HG03521 (cell line): ENCODE results near the gene UNC13D.
"Not testable (repeated sequence)": the region's sequence is repeated elsewhere in the genome, so short reads cannot be mapped to it uniquely, and the experiment has no call there.

Experiments
- ATAC-seq: cut with Tn5 transposase; IDR thresholded peaks from one replicate; pipeline ENCODE4 v1.9.1; 2021; ENCODE audit warnings: mild to moderate bottlenecking, moderate library complexity; ENCODE audit not compliant: unreplicated experiment

The UNC13D gene

GRCh38 chr17:75875182-75875939, 31.2 kb upstream of the UNC13D start:
- ATAC-seq = no peak

- no peak for ATAC-seq
Measured at GRCh38 chr17:75874323-75875181, 30.3 kb upstream of the UNC13D start.

GRCh38 chr17:75873587-75874322, 29.6 kb upstream of the UNC13D start:
- ATAC-seq = no peak

GRCh38 chr17:75872434-75873351, 28.5 kb upstream of the UNC13D start:
- no peak for ATAC-seq

GRCh38 chr17:75870228-75870627, 26.0 kb upstream of the UNC13D start:
- not testable (repeated sequence) for ATAC-seq

GRCh38 chr17:75869282-75870141, 25.3 kb upstream of the UNC13D start:
- no peak for ATAC-seq

- not testable (repeated sequence) for ATAC-seq
Measured at GRCh38 chr17:75868730-75869281, 24.6 kb upstream of the UNC13D start.

- not testable (repeated sequence) for ATAC-seq
Measured at GRCh38 chr17:75865404-75866188, 21.4 kb upstream of the UNC13D start.

- ATAC-seq = peak; percentile 10
Measured at GRCh38 chr17:75864887-75865286, 20.7 kb upstream of the UNC13D start.

- peak; percentile 48 for ATAC-seq
Measured at GRCh38 chr17:75864448-75864871, 20.3 kb upstream of the UNC13D start.

GRCh38 chr17:75861927-75862317, 17.7 kb upstream of the UNC13D start:
- no peak for ATAC-seq

GRCh38 chr17:75859358-75859757, 15.2 kb upstream of the UNC13D start:
- not testable (repeated sequence) for ATAC-seq

- peak; percentile 22 for ATAC-seq
Measured at GRCh38 chr17:75856062-75856756, 12.0 kb upstream of the UNC13D start.

- peak; percentile 86 for ATAC-seq
Measured at GRCh38 chr17:75855310-75856061, 11.3 kb upstream of the UNC13D start, which contains the start of gene WBP2. WBP2 (minus strand) TSS chr17:75855335; CDS start chr17:75855297, 38 bp downstream.

- no peak for ATAC-seq
Measured at GRCh38 chr17:75854881-75855309, 10.7 kb upstream of the UNC13D start.

- no peak for ATAC-seq
Measured at GRCh38 chr17:75854101-75854748, 10.0 kb upstream of the UNC13D start.
